T-cell (primary cell): ENCODE data around the gene CACNG4. TPM values are rescaled to one million over a fixed set of nuclear protein-coding genes. Genes with fewer than 3 reads are reported as not detected.

Experiments used
- ATAC-seq, 4 experiments: fragments of 200-7000 bp in 3 of 4; fragments of 150-1000 bp in 1 of 4; cut with Tn5 transposase; replicated peaks in 1 of 4; 1 replicate in 3 of 4; 2 replicates in 1 of 4; pipeline ENCODE4 v1.10.0; 2021; ENCODE audit warnings: moderate library complexity in 3 of 4, mild to moderate bottlenecking in 2 of 4, moderate number of reproducible peaks in 1 of 4
- CTCF ChIA-PET, 2 donors: fragments of 300-600 bp; sonication (Branson Sonifier 250); formaldehyde crosslinking; loops; one replicate each; lab custom pipeline; 2022; ENCODE audit warnings: antibody characterized with exemption in 2 of 2; lab: Charles Lee
- POLR2A ChIA-PET, 2 donors: fragments of 300-600 bp; sonication (Branson Sonifier 250); formaldehyde crosslinking; loops; one replicate each; lab custom pipeline; 2022; ENCODE audit warnings: antibody characterized with exemption in 2 of 2; lab: Charles Lee
- DNase-seq, 35 experiments: peaks; one replicate each; pipeline versions ENCODE4 v3.0.0 to v3.0.0-alpha.2; 2013 to 2023
- H3K27ac ChIP-seq: one replicate; pipeline ENCODE4 v1.5.1; 2013; ENCODE audit warnings: low read length
- H3K27me3 ChIP-seq, 2 experiments: replicated peaks in 1 of 2; 1 replicate in 1 of 2; 2 replicates in 1 of 2; pipeline versions ENCODE4 v1.6.1 to v1.7.0; 2013; ENCODE audit warnings: low read length in 1 of 2, mixed read lengths in 1 of 2; ENCODE audit not compliant: control insufficient read depth in 2 of 2, insufficient read depth in 2 of 2; ENCODE audit errors: extremely low read depth in 1 of 2
- H3K36me3 ChIP-seq, 2 donors: 1 replicate in 1 of 2; 2 replicates in 1 of 2; pipeline versions ENCODE4 v1.6.1 to v1.7.0; 2013; ENCODE audit warnings: low read length in 1 of 2; ENCODE audit not compliant: control insufficient read depth in 2 of 2, insufficient read depth in 1 of 2; ENCODE audit errors: extremely low read depth in 1 of 2
- H3K4me1 ChIP-seq, 2 experiments: 1 replicate in 1 of 2; 2 replicates in 1 of 2; pipeline versions ENCODE4 v1.6.1 to v1.7.0; 2013; ENCODE audit warnings: low read length in 2 of 2, mixed read lengths in 1 of 2; ENCODE audit not compliant: insufficient read depth in 2 of 2, control insufficient read depth in 1 of 2; ENCODE audit errors: extremely low read depth in 1 of 2
- H3K4me3 ChIP-seq, 2 donors: 1 replicate in 1 of 2; 2 replicates in 1 of 2; pipeline versions ENCODE4 v1.5.1 to v1.7.0; 2013; ENCODE audit warnings: mild to moderate bottlenecking in 2 of 2, low read length in 1 of 2, moderate library complexity in 1 of 2; ENCODE audit not compliant: control insufficient read depth in 1 of 2; ENCODE audit errors: extremely low read depth in 1 of 2
- H3K9me3 ChIP-seq: 2 replicates; pipeline ENCODE4 v1.7.0; 2013
- H3K27ac Mint-ChIP-seq, 2 donors: one replicate each; pipeline ENCODE4 v1.8.0; 2020 to 2021; ENCODE audit warnings: mild to moderate bottlenecking in 2 of 2, mixed read lengths in 2 of 2
- H3K27me3 Mint-ChIP-seq, 2 donors: one replicate each; pipeline ENCODE4 v1.8.0; 2021 to 2022; ENCODE audit warnings: mixed read lengths in 2 of 2
- H3K36me3 Mint-ChIP-seq: one replicate; pipeline ENCODE4 v1.8.0; 2021; ENCODE audit warnings: mixed read lengths
- H3K4me1 Mint-ChIP-seq, 3 donors: one replicate each; pipeline ENCODE4 v1.8.0; 2020 to 2022; ENCODE audit warnings: mixed read lengths in 3 of 3, mild to moderate bottlenecking in 1 of 3
- H3K4me3 Mint-ChIP-seq, 3 donors: one replicate each; pipeline ENCODE4 v1.8.0; 2020 to 2022; ENCODE audit warnings: mild to moderate bottlenecking in 3 of 3, mixed read lengths in 3 of 3, moderate library complexity in 3 of 3
- H3K9me3 Mint-ChIP-seq, 3 donors: one replicate each; pipeline ENCODE4 v1.8.0; 2020 to 2022; ENCODE audit warnings: mixed read lengths in 3 of 3
- WGBS: methylation state at CpG from one replicate; pipeline ENCODE4 v1.1.5; 2013; ENCODE audit warnings: missing lambda C conversion rate; ENCODE audit not compliant: insufficient coverage; 5-methylcytosine and 5-hydroxymethylcytosine counted together
- total RNA-seq, 35 experiments: library from RNA in 6 of 35; stranded (reverse) in 6 of 35; fragments of 120-200 nt in 1 of 35; gene quantifications; one replicate each; pipeline versions ENCODE4 v1.2.1 to v1.2.4 and lab custom pipeline; 2013 to 2026

CACNG4 gene
- total RNA-seq, 5 donors from 2014 or later (not counting 1 experiment from before 2014, with no cell fraction given): 0.06 to 0.20 (median 0.13) TPM; not detected in 2

DNA sequence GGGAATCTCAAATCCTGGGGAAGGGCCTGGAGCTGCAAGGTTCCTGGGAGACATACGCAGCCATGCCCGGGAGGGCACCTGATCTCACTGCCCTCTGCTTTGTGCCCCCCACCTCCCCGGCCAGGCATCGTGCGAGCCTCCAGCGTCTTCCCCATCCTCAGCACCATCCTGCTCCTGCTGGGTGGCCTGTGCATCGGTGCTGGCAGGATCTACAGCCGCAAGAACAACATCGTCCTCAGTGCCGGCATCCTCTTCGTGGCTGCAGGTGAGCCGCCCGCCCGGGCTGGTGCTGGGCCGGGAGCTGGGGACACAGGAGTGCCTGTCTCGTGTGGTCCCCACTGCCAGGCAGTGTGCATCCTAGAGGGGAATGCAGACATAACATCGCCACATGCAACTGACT, 60.2 kb downstream of the CACNG4 start:
- Mint-ChIP-seq H3K4me3 (no peak overlapping the region), H3K27ac (no peak overlapping the region), H3K36me3 (no peaks in the 10 kb centered on the region), H3K4me1 (no peaks in the 10 kb centered on the region), H3K9me3 (no peaks in the 10 kb centered on the region), H3K27me3 (no peaks in the 10 kb centered on the region)
- POLR2A ChIA-PET: no interaction called here
- DNase-seq (no peak), ATAC-seq (no peak)
- no peaks in the 10 kb centered on the region for H3K9me3 ChIP-seq
- no peak overlapping the region for H3K27ac ChIP-seq
- CTCF ChIA-PET: no interaction called here
- WGBS: 89% methylated on average over 17 of the region's 17 CpGs
- no peak overlapping the region for H3K4me3 ChIP-seq
- H3K36me3 ChIP-seq: no peaks in the 10 kb centered on the region
- peaks cover 0 to 16% of the 10 kb centered on the region in 2 experiments for H3K27me3 ChIP-seq
- H3K4me1 ChIP-seq: no peaks in the 10 kb centered on the region

GRCh38 chr17:67025216-67025792, 60.8 kb downstream of the CACNG4 start:
- DNase-seq (no peak), ATAC-seq (no peak)
- POLR2A ChIA-PET: no interaction called here
- no peaks in the 10 kb centered on the region for H3K27me3 Mint-ChIP-seq
- H3K27ac Mint-ChIP-seq: no peak overlapping the region
- CTCF ChIA-PET: no interaction called here
- WGBS: 87% methylated on average over 17 of the region's 20 CpGs
- no peaks in the 10 kb centered on the region for H3K4me1 ChIP-seq
- H3K9me3 Mint-ChIP-seq: no peaks in the 10 kb centered on the region
- H3K27me3 ChIP-seq: peaks cover 0 to 16% of the 10 kb centered on the region in 2 experiments
- H3K36me3 Mint-ChIP-seq: no peaks in the 10 kb centered on the region
- H3K4me3 ChIP-seq: no peak overlapping the region
- H3K27ac ChIP-seq: no peak overlapping the region
- no peaks in the 10 kb centered on the region for H3K4me1 Mint-ChIP-seq
- H3K4me3 Mint-ChIP-seq: no peak overlapping the region
- H3K36me3 ChIP-seq: no peaks in the 10 kb centered on the region
- H3K9me3 ChIP-seq: no peaks in the 10 kb centered on the region

- POLR2A ChIA-PET: no interaction called here
- Mint-ChIP-seq H3K4me3 (no peak overlapping the region), H3K4me1 (no peaks in the 10 kb centered on the region), H3K27me3 (no peaks in the 10 kb centered on the region), H3K27ac (no peak overlapping the region), H3K9me3 (no peaks in the 10 kb centered on the region), H3K36me3 (no peaks in the 10 kb centered on the region)
- Histone ChIP-seq H3K27me3 (peaks cover 0 to 16% of the 10 kb centered on the region in 2 experiments), H3K27ac (no peak overlapping the region), H3K36me3 (no peaks in the 10 kb centered on the region), H3K4me1 (no peaks in the 10 kb centered on the region), H3K4me3 (no peak overlapping the region), H3K9me3 (no peaks in the 10 kb centered on the region)
- whole genome bisulfite sequencing: 92% methylated on average over 2 of the region's 2 CpGs
- CTCF ChIA-PET: no interaction called here
- ATAC-seq (no peak), DNase-seq (no peak)
Observed at GRCh38 chr17:67026341-67026740, 61.8 kb downstream of the CACNG4 start.

GRCh38 chr17:67027031-67027628, 62.6 kb downstream of the CACNG4 start:
- no peaks in the 10 kb centered on the region for H3K4me1 ChIP-seq
- no peaks in the 10 kb centered on the region for H3K36me3 Mint-ChIP-seq
- ChIA-PET CTCF (no interaction called here), POLR2A (no interaction called here)
- no peaks in the 10 kb centered on the region for H3K36me3 ChIP-seq
- H3K4me3 ChIP-seq: no peak overlapping the region
- no peak overlapping the region for H3K27ac ChIP-seq
- no peak overlapping the region for H3K4me3 Mint-ChIP-seq
- 78% methylated on average over 12 of the region's 12 CpGs for WGBS
- H3K27me3 ChIP-seq: peaks cover 0 to 16% of the 10 kb centered on the region in 2 experiments
- ATAC-seq: no peak
- H3K27me3 Mint-ChIP-seq: no peaks in the 10 kb centered on the region
- no peaks in the 10 kb centered on the region for H3K9me3 Mint-ChIP-seq
- H3K9me3 ChIP-seq: no peaks in the 10 kb centered on the region
- H3K4me1 Mint-ChIP-seq: no peaks in the 10 kb centered on the region
- DNase-seq: no peak
- no peak overlapping the region for H3K27ac Mint-ChIP-seq

- POLR2A ChIA-PET: interaction anchor here in 1 of 2 donors (0.6 kb wide), 1 partner anchor 231 kb away, joined by 3 read pairs; no protein-coding TSS in a partner anchor
- 92% methylated on average over 21 of the region's 21 CpGs for WGBS
- CTCF ChIA-PET: no interaction called here
Observed at GRCh38 chr17:67030641-67031040, 66.1 kb downstream of the CACNG4 start.

GRCh38 chr17:67032382-67032781, 67.9 kb downstream of the CACNG4 start:
- Mint-ChIP-seq H3K36me3 (no peaks in the 10 kb centered on the region), H3K9me3 (no peaks in the 10 kb centered on the region), H3K27me3 (peaks cover 6 to 17% of the 10 kb centered on the region in 2 donors), H3K4me1 (no peaks in the 10 kb centered on the region), H3K4me3 (no peak overlapping the region), H3K27ac (no peak overlapping the region)
- H3K4me1 ChIP-seq: no peaks in the 10 kb centered on the region
- CTCF ChIA-PET: no interaction called here
- 93% methylated on average over 14 of the region's 14 CpGs for WGBS
- ATAC-seq (no peak), DNase-seq (no peak)
- H3K36me3 ChIP-seq: no peaks in the 10 kb centered on the region
- POLR2A ChIA-PET: no interaction called here
- no peaks in the 10 kb centered on the region for H3K9me3 ChIP-seq
- no peak overlapping the region for H3K27ac ChIP-seq
- H3K4me3 ChIP-seq: no peak overlapping the region
- H3K27me3 ChIP-seq: peaks cover 0 to 3% of the 10 kb centered on the region in 2 experiments

More at GRCh38 chr17:67030641-67031040, 66.1 kb downstream of the CACNG4 start:
- Histone ChIP-seq H3K4me3 (no peak overlapping the region), H3K27ac (no peak overlapping the region), H3K9me3 (no peaks in the 10 kb centered on the region), H3K4me1 (no peaks in the 10 kb centered on the region), H3K36me3 (no peaks in the 10 kb centered on the region), H3K27me3 (peaks cover 0 to 8% of the 10 kb centered on the region in 2 experiments)
- Mint-ChIP-seq H3K9me3 (no peaks in the 10 kb centered on the region), H3K27ac (no peak overlapping the region), H3K4me3 (no peak overlapping the region), H3K27me3 (peaks cover 0 to 11% of the 10 kb centered on the region in 2 donors), H3K36me3 (no peaks in the 10 kb centered on the region), H3K4me1 (no peaks in the 10 kb centered on the region)
- no peak for DNase-seq
- no peak for ATAC-seq
